Mesothelial cell of epicardium (in vitro differentiated cells): ENCODE data around the gene MRPL1. TPM values are rescaled to one million over a fixed set of nuclear protein-coding genes. Genes with fewer than 3 reads are reported as not detected.

Source experiments
- DNase-seq, 2 experiments: peaks; one replicate each; pipeline ENCODE4 v3.0.0; 2021; ENCODE audit warnings: low spot score in 2 of 2; ENCODE audit not compliant: unreplicated experiment in 2 of 2
- H3K27ac Mint-ChIP-seq: 2 replicates; pipeline ENCODE4 v1.8.0; 2021; ENCODE audit warnings: mixed read lengths
- H3K27me3 Mint-ChIP-seq: 2 replicates; pipeline ENCODE4 v1.8.0; 2021; ENCODE audit warnings: low read depth, mixed read lengths
- H3K36me3 Mint-ChIP-seq: 2 replicates; pipeline ENCODE4 v1.8.0; 2021; ENCODE audit warnings: mixed read lengths
- H3K4me1 Mint-ChIP-seq: 2 replicates; pipeline ENCODE4 v1.8.0; 2021; ENCODE audit warnings: mixed read lengths
- H3K4me3 Mint-ChIP-seq: 2 replicates; pipeline ENCODE4 v1.8.0; 2021; ENCODE audit warnings: mild to moderate bottlenecking, moderate library complexity, mixed read lengths
- H3K9me3 Mint-ChIP-seq: 2 replicates; pipeline ENCODE4 v1.8.0; 2021; ENCODE audit warnings: mixed read lengths
- total RNA-seq: library from RNA; stranded (reverse); gene quantifications from 3 replicates; pipeline ENCODE4 v1.2.1, GENCODE V29; 2021
- TF ChIP-seq, protein P1 (sequence below): fragments of 200-600 bp; sonication (generic); IDR thresholded peaks from one replicate; pipeline ENCODE4 v1.5.0; 2021; ENCODE audit warnings: antibody characterized with exemption; ENCODE audit not compliant: unreplicated experiment

Gene MRPL1
- total RNA-seq, 1 donor from 2014 or later, result 27.0 TPM

DNA sequence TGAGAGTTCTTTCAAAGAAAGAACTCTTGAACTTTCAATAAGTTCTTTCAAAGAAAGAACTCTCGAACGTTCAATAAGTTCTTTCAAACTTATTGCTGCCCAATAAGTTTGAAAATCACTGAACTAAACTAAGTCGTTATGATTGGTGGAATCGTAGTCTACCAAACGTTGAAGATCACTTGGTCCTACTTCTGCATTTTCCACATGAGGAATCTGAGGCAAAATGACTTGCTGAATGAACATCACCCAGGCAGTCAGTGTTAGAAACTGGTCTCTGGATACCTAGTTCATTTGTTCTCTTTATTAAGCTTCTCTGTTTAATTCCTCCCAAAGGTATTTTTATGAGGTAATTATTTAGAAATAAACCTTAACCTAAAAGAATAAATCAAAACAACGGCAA lies 36.4 kb upstream of the MRPL1 start:
- Mint-ChIP-seq H3K4me3 (no peak overlapping the region), H3K9me3 (no peaks in the 10 kb centered on the region), H3K27ac (no peak overlapping the region), H3K36me3 (no peaks in the 10 kb centered on the region), H3K4me1 (peaks cover 2% of the 10 kb centered on the region), H3K27me3 (peaks cover 15% of the 10 kb centered on the region)
- TF ChIP-seq, protein P1, sequence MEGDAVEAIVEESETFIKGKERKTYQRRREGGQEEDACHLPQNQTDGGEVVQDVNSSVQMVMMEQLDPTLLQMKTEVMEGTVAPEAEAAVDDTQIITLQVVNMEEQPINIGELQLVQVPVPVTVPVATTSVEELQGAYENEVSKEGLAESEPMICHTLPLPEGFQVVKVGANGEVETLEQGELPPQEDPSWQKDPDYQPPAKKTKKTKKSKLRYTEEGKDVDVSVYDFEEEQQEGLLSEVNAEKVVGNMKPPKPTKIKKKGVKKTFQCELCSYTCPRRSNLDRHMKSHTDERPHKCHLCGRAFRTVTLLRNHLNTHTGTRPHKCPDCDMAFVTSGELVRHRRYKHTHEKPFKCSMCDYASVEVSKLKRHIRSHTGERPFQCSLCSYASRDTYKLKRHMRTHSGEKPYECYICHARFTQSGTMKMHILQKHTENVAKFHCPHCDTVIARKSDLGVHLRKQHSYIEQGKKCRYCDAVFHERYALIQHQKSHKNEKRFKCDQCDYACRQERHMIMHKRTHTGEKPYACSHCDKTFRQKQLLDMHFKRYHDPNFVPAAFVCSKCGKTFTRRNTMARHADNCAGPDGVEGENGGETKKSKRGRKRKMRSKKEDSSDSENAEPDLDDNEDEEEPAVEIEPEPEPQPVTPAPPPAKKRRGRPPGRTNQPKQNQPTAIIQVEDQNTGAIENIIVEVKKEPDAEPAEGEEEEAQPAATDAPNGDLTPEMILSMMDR, result no peak
- DNase-seq, result no peak

DNA sequence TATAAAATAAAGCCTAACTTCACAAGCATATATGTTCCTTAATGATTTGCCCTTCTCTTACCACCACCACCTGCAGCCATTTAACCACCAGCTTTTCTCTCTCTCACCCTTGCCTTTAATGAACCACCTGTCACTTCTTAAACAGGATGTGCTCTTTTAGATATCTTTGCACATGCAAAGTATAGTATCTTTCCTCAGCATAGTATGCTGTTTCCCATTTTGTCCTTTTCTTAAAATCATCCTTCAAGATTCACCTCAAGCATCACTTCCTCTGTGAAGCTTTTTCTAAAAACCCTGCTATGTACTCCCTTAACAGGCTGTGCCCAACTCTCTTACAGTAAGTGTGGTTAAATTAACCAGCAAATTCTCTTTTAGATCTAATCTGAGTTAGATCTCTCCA lies 35.3 kb upstream of the MRPL1 start:
- Mint-ChIP-seq H3K27ac (no peak overlapping the region), H3K36me3 (no peaks in the 10 kb centered on the region), H3K4me3 (no peak overlapping the region), H3K9me3 (no peaks in the 10 kb centered on the region), H3K4me1 (peaks cover under 1% of the 10 kb centered on the region), H3K27me3 (peaks cover 15% of the 10 kb centered on the region)
- no peak for DNase-seq
- TF ChIP-seq, protein P1, result no peak

DNA sequence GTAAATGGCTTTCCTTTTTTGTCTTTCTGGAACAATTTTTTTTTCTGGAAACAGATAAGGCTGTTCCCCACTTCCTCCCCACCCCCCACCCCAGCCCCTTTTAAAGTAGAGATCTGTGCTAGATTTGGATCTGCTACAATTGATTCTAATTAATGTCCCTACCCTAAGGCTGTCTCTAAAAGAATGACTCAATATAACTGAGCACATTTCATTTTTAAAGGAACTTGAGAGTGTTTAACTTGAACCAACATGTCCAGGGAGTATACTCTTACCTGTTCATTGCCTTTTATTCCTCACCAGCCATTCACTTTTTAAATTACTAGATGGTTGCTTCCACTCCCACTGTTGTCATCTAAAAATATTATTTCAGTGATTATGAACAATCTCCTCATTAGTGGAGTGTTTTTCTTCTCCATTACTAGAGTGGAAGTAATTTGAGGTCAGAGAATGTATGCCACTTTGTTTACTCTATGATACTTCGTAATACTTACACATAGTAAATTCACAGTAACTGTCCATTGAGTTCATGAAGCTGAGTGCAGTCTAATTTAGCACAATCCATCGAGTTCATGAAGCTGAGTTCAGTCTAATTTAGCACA lies 29.4 kb upstream of the MRPL1 start:
- Mint-ChIP-seq H3K27ac (peak overlapping the region; percentile 27), H3K27me3 (peaks cover 7% of the 10 kb centered on the region), H3K4me1 (peaks cover 13% of the 10 kb centered on the region), H3K9me3 (no peaks in the 10 kb centered on the region), H3K4me3 (no peak overlapping the region), H3K36me3 (no peaks in the 10 kb centered on the region)
- DNase-seq, result no peak
- TF ChIP-seq, protein P1, result no peak

DNA sequence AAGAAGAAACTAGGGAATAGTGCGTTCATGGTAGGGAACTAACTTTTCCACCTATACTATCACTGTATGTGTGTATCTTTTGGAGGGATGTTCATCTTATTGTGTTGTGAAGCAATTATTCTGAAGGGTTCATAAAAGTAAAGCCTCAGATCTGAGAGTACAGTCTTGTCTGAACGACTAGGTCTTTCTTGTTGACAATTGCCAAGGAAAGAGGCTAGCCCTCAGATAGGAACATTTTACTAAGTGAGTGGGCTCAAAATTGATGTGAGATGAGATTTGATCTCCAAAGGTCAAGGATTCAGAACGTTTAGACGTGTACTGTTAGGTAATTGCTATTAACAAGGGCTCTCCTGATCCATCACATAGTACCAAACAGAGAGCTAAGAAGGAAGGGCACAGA lies 28.2 kb upstream of the MRPL1 start:
- Mint-ChIP-seq H3K27ac (no peak overlapping the region), H3K27me3 (peaks cover 2% of the 10 kb centered on the region), H3K36me3 (no peaks in the 10 kb centered on the region), H3K4me3 (no peak overlapping the region), H3K4me1 (peaks cover 13% of the 10 kb centered on the region), H3K9me3 (no peaks in the 10 kb centered on the region)
- TF ChIP-seq, protein P1, result no peak
- DNase-seq, result no peak

DNA sequence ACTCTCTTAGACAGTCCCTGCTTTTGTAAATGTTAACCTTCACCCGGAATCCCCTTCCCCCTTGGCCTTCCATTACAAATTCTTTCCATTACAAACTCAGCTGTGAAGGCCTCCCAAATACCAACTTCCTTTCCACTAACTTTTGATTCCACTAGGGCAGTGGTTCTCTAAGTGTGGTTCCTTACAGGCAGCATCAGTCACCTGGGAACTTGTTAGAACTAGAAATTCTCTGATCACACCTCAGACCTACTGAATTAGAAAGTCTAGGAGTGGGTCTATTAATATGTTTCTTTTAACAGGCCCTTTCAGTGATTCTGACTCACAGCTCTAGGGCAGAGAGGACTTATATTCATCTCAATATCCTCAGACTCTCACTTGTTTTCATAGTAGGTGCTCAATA lies 19.0 kb upstream of the MRPL1 start:
- H3K36me3 Mint-ChIP-seq, result no peaks in the 10 kb centered on the region
- TF ChIP-seq, protein P1, result no peak
- H3K27me3 Mint-ChIP-seq, result no peaks in the 10 kb centered on the region
- DNase-seq, result no peak
- no peaks in the 10 kb centered on the region for H3K4me1 Mint-ChIP-seq
- H3K9me3 Mint-ChIP-seq, result no peaks in the 10 kb centered on the region
- H3K4me3 Mint-ChIP-seq, result no peak overlapping the region
- no peak overlapping the region for H3K27ac Mint-ChIP-seq

DNA sequence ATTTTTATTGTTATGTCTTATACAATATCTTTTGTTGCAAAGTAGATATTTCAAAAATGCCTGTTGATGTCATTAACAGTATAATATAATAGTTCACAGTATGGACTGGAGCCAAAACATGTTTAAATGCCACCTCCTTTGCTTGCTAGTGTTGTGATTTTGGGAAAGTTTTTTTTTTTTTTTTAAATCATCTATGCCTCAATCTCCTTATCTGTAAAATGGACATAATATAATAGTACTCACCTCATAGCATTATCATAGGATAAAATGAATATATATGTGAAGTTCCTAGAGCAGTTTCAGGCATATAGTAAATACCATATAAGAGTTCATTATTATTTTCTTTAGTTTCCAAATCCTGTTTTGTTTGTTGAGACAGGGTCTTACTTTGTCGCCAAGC lies 18.3 kb upstream of the MRPL1 start:
- Mint-ChIP-seq H3K27me3 (no peaks in the 10 kb centered on the region), H3K36me3 (no peaks in the 10 kb centered on the region), H3K4me1 (no peaks in the 10 kb centered on the region), H3K27ac (no peak overlapping the region), H3K4me3 (no peak overlapping the region), H3K9me3 (no peaks in the 10 kb centered on the region)
- TF ChIP-seq, protein P1, result no peak
- no peak for DNase-seq
